ENCODE results near the gene ARMCX1.

- TF ChIP-seq CTCF (conservative IDR thresholded peaks at IDR 0.05), result no peak
- TF ChIP-seq ZFX (IDR thresholded peaks at IDR 0.05), result no peak
Measured at GRCh38 chrX:101552714-101553113, 2.4 kb downstream of the ARMCX1 start.

All from C4-2B (cell line).